ENCODE results near the gene ITGA1.
"Not testable (repeated sequence)": the region's sequence is repeated elsewhere in the genome, so short reads cannot be mapped to it uniquely, and the experiment has no call there.

Gene ITGA1

DNA sequence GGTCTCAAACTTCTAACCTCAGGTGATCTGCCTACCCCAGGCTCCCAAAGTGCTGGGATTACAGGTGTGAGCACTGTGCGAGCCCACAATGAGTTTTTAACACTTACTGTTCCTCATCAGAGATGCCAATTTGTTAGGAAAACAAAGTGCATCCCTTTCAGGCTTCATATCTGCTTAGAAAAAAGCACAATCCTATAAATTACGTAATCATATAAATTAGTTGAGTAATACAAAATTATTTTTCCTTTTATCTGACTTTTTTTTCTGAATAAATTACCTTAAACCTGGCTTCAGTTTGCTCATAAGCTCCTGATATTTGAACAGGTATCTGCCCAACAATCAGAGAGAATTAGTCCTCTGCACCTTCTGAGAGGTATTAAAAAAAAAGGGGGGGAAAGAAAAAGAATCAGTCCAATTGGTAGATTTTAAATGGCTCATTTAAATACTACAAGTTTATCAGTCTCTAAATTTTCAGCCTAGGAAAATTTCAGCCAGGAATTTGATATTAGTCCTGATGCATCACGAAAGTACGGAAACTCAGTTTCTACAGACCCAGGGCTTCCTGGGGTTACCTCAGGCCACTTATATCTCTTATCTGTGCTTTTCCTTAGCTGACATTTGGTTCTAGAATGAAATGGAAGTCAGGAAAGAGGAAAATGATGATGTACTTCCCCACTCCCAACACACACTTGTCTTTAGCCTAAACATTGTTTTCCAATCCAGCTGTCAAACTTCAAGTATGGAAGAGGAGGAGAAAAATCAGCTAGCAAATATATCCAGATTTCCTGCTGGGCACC, 26.8 kb downstream of the ITGA1 start:
- no peak for TF ChIP-seq GATA1 (IDR thresholded peaks at IDR 0.05; ENCODE audit: low read depth, low read length)
- TF ChIP-seq POLR2A (IDR thresholded peaks at IDR 0.05; ENCODE audit: low read length) = no peak
- DNase-seq = no peak

GRCh38 chr5:52817818-52818217, 30.1 kb downstream of the ITGA1 start:
- no peak for TF ChIP-seq GATA1 (IDR thresholded peaks at IDR 0.05; ENCODE audit: low read depth, low read length)
- TF ChIP-seq POLR2A (IDR thresholded peaks at IDR 0.05; ENCODE audit: low read length) = no peak

GRCh38 chr5:52818360-52818759, 30.6 kb downstream of the ITGA1 start:
- DNase-seq = no peak
- TF ChIP-seq GATA1 (IDR thresholded peaks at IDR 0.05; ENCODE audit: low read depth, low read length) (no peak), POLR2A (IDR thresholded peaks at IDR 0.05; ENCODE audit: low read length) (no peak)

More at GRCh38 chr5:52817818-52818217, 30.1 kb downstream of the ITGA1 start:
- DNase-seq = no peak

GRCh38 chr5:52818807-52819206, 31.1 kb downstream of the ITGA1 start:
- DNase-seq = not testable (repeated sequence)

- DNase-seq = no peak
- TF ChIP-seq GATA1 (IDR thresholded peaks at IDR 0.05; ENCODE audit: low read depth, low read length) (no peak), POLR2A (IDR thresholded peaks at IDR 0.05; ENCODE audit: low read length) (no peak)
Observed at GRCh38 chr5:52821901-52822300, 34.2 kb downstream of the ITGA1 start.

DNA sequence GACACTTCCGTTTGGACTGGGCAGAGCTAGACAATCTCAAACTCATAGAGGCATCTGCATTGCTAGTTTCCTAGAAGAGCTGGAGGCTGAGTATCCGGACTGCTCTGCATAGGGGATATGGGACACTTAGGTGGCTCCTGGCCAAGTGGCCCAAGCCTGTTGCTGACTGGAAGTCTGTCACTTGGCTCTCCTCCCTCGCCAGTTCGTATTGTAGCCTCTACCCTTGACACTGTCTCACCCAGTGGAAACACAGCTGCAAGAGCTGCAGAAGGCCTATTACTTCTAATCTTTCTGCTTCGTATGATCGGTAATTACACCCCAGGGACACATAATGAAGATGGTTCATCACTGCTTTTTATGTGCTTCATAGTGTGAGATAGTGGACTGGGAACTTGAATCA, 34.7 kb downstream of the ITGA1 start:
- TF ChIP-seq POLR2A (IDR thresholded peaks at IDR 0.05; ENCODE audit: low read length) (no peak), GATA1 (IDR thresholded peaks at IDR 0.05; ENCODE audit: low read depth, low read length) (no peak)
- no peak for DNase-seq

- TF ChIP-seq GATA1 (IDR thresholded peaks at IDR 0.05; ENCODE audit: low read depth, low read length) (no peak), POLR2A (IDR thresholded peaks at IDR 0.05; ENCODE audit: low read length) (no peak)
- DNase-seq = no peak
Observed at GRCh38 chr5:52824827-52825226, 37.1 kb downstream of the ITGA1 start.

DNA sequence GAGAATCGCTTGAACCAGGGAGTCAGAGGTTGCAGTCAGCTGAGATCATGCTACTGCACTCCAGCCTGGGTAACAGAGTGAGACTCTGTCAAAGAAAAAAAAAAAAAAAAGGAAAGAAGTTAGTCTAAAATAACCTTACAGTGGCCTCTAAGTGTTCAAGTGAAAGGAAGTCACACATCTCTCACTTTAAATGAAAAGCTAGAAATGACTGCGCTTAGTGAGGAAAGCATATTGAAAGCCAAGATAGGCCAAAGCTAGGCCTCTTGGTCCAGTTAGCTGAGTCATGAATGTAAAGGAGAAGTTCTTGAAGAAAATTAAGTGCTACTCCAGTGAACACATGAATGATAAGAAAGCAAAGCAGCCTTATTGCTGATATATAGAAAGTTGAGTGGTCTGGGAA, 38.1 kb downstream of the ITGA1 start:
- TF ChIP-seq GATA1 (IDR thresholded peaks at IDR 0.05; ENCODE audit: low read depth, low read length) = no peak
- TF ChIP-seq POLR2A (IDR thresholded peaks at IDR 0.05; ENCODE audit: low read length) = no peak
- no peak for DNase-seq

DNA sequence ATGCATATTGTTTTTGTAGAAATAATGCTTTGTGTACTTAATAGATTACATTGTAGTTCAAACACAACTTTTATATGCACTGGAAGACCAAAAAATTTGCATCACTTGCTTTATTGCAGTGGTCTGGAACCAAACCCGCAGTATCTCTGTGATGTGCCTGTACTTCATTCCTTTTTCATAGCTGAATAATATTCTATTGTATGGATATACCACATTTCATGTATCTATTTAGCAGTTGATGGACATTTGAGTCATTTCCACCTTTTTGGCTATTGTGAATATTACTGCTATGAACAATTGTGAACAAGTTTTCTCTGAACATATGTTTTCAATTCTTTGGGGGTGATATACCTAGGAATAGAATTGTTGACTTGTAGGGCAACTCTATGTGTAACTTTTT, 40.1 kb downstream of the ITGA1 start:
- TF ChIP-seq GATA1 (IDR thresholded peaks at IDR 0.05; ENCODE audit: low read depth, low read length) (no peak), POLR2A (IDR thresholded peaks at IDR 0.05; ENCODE audit: low read length) (no peak)
- DNase-seq = no peak

DNA sequence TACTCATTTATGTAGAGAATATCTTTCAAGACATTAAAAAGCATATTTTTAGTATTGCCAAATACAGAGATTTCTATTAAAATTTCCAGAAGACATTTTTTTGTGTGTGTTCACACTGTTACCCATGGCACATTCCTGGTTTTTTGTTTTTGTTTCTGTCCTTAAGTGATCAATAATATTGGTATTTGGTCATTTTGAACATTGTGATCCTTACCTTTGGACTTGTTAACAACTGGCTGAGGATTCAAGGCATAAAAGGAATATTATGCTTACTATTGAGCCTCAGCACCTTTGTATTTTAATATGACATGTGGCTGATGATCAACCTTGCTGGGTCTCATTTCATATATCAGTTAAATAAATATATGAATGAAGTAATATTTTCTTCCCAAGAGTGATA, 41.9 kb downstream of the ITGA1 start:
- TF ChIP-seq GATA1 (IDR thresholded peaks at IDR 0.05; ENCODE audit: low read depth, low read length) (no peak), POLR2A (IDR thresholded peaks at IDR 0.05; ENCODE audit: low read length) (no peak)
- DNase-seq = no peak

GRCh38 chr5:52830650-52831049, 42.9 kb downstream of the ITGA1 start:
- DNase-seq = no peak
- TF ChIP-seq GATA1 (IDR thresholded peaks at IDR 0.05; ENCODE audit: low read depth, low read length) (no peak), POLR2A (IDR thresholded peaks at IDR 0.05; ENCODE audit: low read length) (no peak)

- no peak for DNase-seq
- TF ChIP-seq POLR2A (IDR thresholded peaks at IDR 0.05; ENCODE audit: low read length) = no peak
- TF ChIP-seq GATA1 (IDR thresholded peaks at IDR 0.05; ENCODE audit: low read depth, low read length) = no peak
Observed at GRCh38 chr5:52831786-52832511, 44.2 kb downstream of the ITGA1 start.

DNA sequence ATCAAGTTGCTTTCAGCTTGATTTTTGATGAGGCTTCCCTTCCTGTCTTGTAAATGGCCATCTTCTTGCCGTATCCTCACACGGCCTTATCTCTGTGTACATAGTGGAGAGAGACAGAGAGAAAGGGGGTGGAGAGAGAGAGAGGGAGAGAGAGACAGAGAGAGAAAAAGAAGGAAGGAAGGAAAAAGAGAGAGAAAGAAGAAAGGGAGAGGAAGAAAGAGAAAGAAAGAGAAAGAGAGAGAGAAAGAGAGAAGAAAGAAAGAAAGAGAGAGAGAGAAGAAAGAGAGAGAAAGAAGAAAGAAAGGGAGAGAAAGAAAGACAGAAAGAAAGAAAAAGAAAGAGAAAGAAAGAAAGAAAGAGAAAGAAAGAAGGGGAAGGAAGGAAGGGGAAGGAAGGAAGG, 46.6 kb downstream of the ITGA1 start:
- TF ChIP-seq GATA1 (IDR thresholded peaks at IDR 0.05; ENCODE audit: low read depth, low read length) (no peak), POLR2A (IDR thresholded peaks at IDR 0.05; ENCODE audit: low read length) (no peak)
- DNase-seq = no peak

GRCh38 chr5:52837068-52837467, 49.4 kb downstream of the ITGA1 start:
- TF ChIP-seq GATA1 (IDR thresholded peaks at IDR 0.05; ENCODE audit: low read depth, low read length) (no peak), POLR2A (IDR thresholded peaks at IDR 0.05; ENCODE audit: low read length) (no peak)
- DNase-seq = no peak

DNA sequence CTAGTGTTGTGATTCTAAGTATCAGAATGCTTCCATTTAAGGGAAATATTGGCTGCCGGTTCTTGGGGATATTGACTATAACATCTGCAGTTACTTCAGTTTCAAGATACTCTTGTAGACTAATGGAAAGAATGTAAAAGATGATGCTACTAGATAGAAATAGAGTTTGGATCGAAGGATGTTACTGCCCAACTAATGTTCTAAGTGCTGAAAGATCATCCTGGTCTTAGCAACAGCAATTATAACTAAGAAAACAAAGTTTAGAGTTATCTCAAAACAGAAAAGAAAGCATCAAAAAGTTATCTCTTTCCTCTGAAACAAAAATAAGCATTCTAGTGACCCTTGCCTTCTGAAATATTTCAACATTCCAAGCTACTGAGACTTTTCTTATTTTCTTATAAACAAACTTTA, 49.9 kb downstream of the ITGA1 start:
- no peak for DNase-seq
- TF ChIP-seq POLR2A (IDR thresholded peaks at IDR 0.05; ENCODE audit: low read length) (no peak), GATA1 (IDR thresholded peaks at IDR 0.05; ENCODE audit: low read depth, low read length) (no peak)
